HepG2 (cell line): ENCODE data around the gene IL3. TPM values are rescaled to one million over a fixed set of nuclear protein-coding genes. Genes with fewer than 3 reads are reported as not detected.

ENCODE experiments used
- ATAC-seq: fragments of 200-7000 bp; cut with Tn5 transposase; 3 replicates; pipeline ENCODE4 v1.9.1; 2020; ENCODE audit warnings: mild to moderate bottlenecking, moderate library complexity
- BruUV-seq: library from RNA; stranded (reverse); fragments of 400-500 nt; replicated peaks from 2 replicates; lab custom pipeline; 2021; lab: Mats Ljungman, UMichigan
- CTCF ChIA-PET: fragments of 300-600 bp; formaldehyde crosslinking; extraction: SDS; loops from one replicate; lab custom pipeline; 2021; ENCODE audit warnings: low total read pairs, inconsistent platforms, low intra/inter-chr PET ratio; lab: Yijun Ruan, JAX
- POLR2A ChIA-PET: fragments of 350-600 bp; sonication (Branson Sonifier 250); formaldehyde crosslinking; loops from one replicate; lab custom pipeline; 2020; ENCODE audit warnings: antibody characterized with exemption, inconsistent platforms; lab: Yijun Ruan, JAX
- DNase-seq: peaks from one replicate; pipeline ENCODE4 v3.0.0-alpha.2; 2015; ENCODE audit warnings: low spot score
- FAIRE-seq: peaks from 3 replicates; lab custom pipeline; 2011; peaks lifted over from hg19 to GRCh38; lab: Jason Lieb, UNC
- H2AFZ ChIP-seq: one replicate; pipeline ENCODE4 v1.6.1; 2011; ENCODE audit warnings: low read length, inconsistent platforms
- H3K27ac ChIP-seq: fragments of 300-600 bp; 3 replicates; pipeline ENCODE4 v1.8.0; 2011; ENCODE audit warnings: mixed run types, mild to moderate bottlenecking, mixed read lengths, low read length, inconsistent platforms; ENCODE audit not compliant: insufficient read depth; ENCODE audit errors: extremely low read length
- H3K27me3 ChIP-seq, 2 experiments: fragments of 200-600 bp in 1 of 2; 2 replicates in 1 of 2; 3 replicates in 1 of 2; pipeline versions ENCODE4 v1.6.0 to v1.8.0; 2011; ENCODE audit warnings: low read length in 2 of 2, mild to moderate bottlenecking in 2 of 2, moderate library complexity in 2 of 2, inconsistent platforms in 1 of 2; ENCODE audit not compliant: insufficient read depth in 2 of 2, control insufficient read depth in 1 of 2
- H3K36me3 ChIP-seq, 2 experiments: fragments of 200-600 bp in 1 of 2; replicated peaks in 1 of 2; 2 replicates in 1 of 2; 3 replicates in 1 of 2; pipeline versions ENCODE4 v1.5.1 to v1.8.0; 2011; ENCODE audit warnings: low read length in 2 of 2, inconsistent platforms in 1 of 2; ENCODE audit not compliant: insufficient read depth in 2 of 2, control insufficient read depth in 1 of 2
- H3K4me1 ChIP-seq: 2 replicates; pipeline ENCODE4 v1.5.1; 2012; ENCODE audit warnings: low read length, inconsistent platforms; ENCODE audit not compliant: insufficient read depth
- H3K4me2 ChIP-seq: 2 replicates; pipeline ENCODE4 v1.6.0; 2011; ENCODE audit warnings: low read depth, low read length, inconsistent platforms
- H3K4me3 ChIP-seq, 3 experiments: fragments of 200-600 bp in 1 of 3; sonication (generic), shearing (Covaris generic) in 1 of 3; replicated peaks in 1 of 3; 2 replicates each; pipeline ENCODE4 v1.5.1; 2011 to 2016; ENCODE audit warnings: low read length in 3 of 3, inconsistent platforms in 2 of 3, low read depth in 2 of 3, mild to moderate bottlenecking in 2 of 3, control low read depth in 1 of 3, mixed read lengths in 1 of 3; ENCODE audit not compliant: insufficient read depth in 1 of 3
- H3K79me2 ChIP-seq: one replicate; pipeline ENCODE4 v1.6.1; 2011; ENCODE audit warnings: low read length, inconsistent platforms; ENCODE audit not compliant: insufficient read depth
- H3K9ac ChIP-seq: 2 replicates; pipeline ENCODE4 v1.6.0; 2011; ENCODE audit warnings: mild to moderate bottlenecking, low read depth, low read length, inconsistent platforms; ENCODE audit not compliant: insufficient read depth
- H3K9me3 ChIP-seq: 2 replicates; pipeline ENCODE4 v1.5.1; 2012; ENCODE audit warnings: mild to moderate bottlenecking, low read length
- H4K20me1 ChIP-seq: 2 replicates; pipeline ENCODE4 v1.6.0; 2011; ENCODE audit warnings: inconsistent platforms, mild to moderate bottlenecking, low read length, moderate library complexity; ENCODE audit not compliant: insufficient read depth
- MAFF ChIP-seq: IDR thresholded peaks from 2 replicates; pipeline ENCODE4 v1.6.1; 2011; ENCODE audit warnings: low read depth, low read length, improper control_type of control experiment
- MAFK ChIP-seq, 2 experiments: IDR thresholded peaks in 1 of 2; conservative IDR thresholded peaks in 1 of 2; 2 replicates each; pipeline ENCODE4 v1.6.1; 2011; ENCODE audit warnings: improper control_type of control experiment in 2 of 2, low read length in 2 of 2
- NFKB2 ChIP-seq: sonication (generic); formaldehyde crosslinking; IDR thresholded peaks from 2 replicates; pipeline ENCODE4 v1.4.0; 2020; ENCODE audit warnings: missing genetic modification reagents, borderline replicate concordance
- TSC22D2 ChIP-seq: sonication (generic); formaldehyde crosslinking; IDR thresholded peaks from 2 replicates; pipeline ENCODE4 v1.5.1; 2020; ENCODE audit warnings: missing genetic modification reagents, mild to moderate bottlenecking, borderline replicate concordance
- ZNF850 ChIP-seq: sonication (generic); formaldehyde crosslinking; conservative IDR thresholded peaks from 2 replicates; pipeline ENCODE4 v1.9.0; 2021; ENCODE audit warnings: mild to moderate bottlenecking, missing genetic modification reagents
- WGBS: methylation state at CpG from one replicate; pipeline ENCODE4 v1.1.6; 2017; ENCODE audit warnings: low lambda C conversion rate; 5-methylcytosine and 5-hydroxymethylcytosine counted together
- in situ Hi-C: cut with HindIII; loops from 2 replicates; pipeline ENCODE4 v1.10.0; 2017; ENCODE audit warnings: low pct_unique_long_range_greater_than_20kb; ENCODE audit not compliant: extremely low pct_ligation_motif_present
- intact Hi-C: fragments of 100-400 bp; cut with micrococcal nuclease; formaldehyde crosslinking; loops from one replicate; pipeline ENCODE4 v1.10.0; 2022; ENCODE audit not compliant: unreplicated experiment
- polyA plus RNA-seq, 8 experiments: library from polyadenylated mRNA; depleted of rRNA in 3 of 8; stranded (reverse) in 7 of 8; unstranded in 1 of 8; fragments of >200 nt; fragmentation: Illumina TruSeq in 4 of 8; extraction: Trizol in 4 of 8; gene quantifications; 2 replicates each; pipeline versions ENCODE4 v1.2.1 to v1.2.3, GENCODE V29; 2011 to 2016; ENCODE audit warnings: low read depth in 4 of 8, missing spikeins in 1 of 8, mixed read lengths in 1 of 8; ENCODE audit not compliant: insufficient read depth in 1 of 8
- total RNA-seq, 5 experiments: library from RNA; depleted of rRNA; stranded (reverse); fragments of >200 nt; fragmentation: Illumina TruSeq; extraction: Trizol; gene quantifications; 2 replicates each; pipeline ENCODE4 v1.2.3, GENCODE V29; 2016; ENCODE audit warnings: low read depth in 1 of 5
- TF ChIP-seq, protein P1 (sequence below): sonication (generic); formaldehyde crosslinking; IDR thresholded peaks from 2 replicates; pipeline ENCODE4 v1.4.0; 2020; ENCODE audit warnings: mild to moderate bottlenecking, missing genetic modification reagents

Gene IL3
- total and polyA plus RNA-seq, 2 of the 13 experiments (the other 11 are each of a cell fraction or from before 2014, with no cell fraction given), result not detected

- Histone ChIP-seq H4K20me1 (no peaks in the 10 kb centered on the region), H3K9me3 (no peaks in the 10 kb centered on the region), H3K27ac (no peak overlapping the region), H3K79me2 (no peaks in the 10 kb centered on the region), H3K27me3 (peaks cover 0 to 16% of the 10 kb centered on the region in 2 experiments; a peak in 3 of 5 replicates), H2AFZ (no peak overlapping the region), H3K9ac (no peak overlapping the region), H3K4me1 (no peaks in the 10 kb centered on the region), H3K36me3 (no peaks in the 10 kb centered on the region), H3K4me2 (no peak overlapping the region), H3K4me3 (no peak overlapping the region)
- DNase-seq (no peak), FAIRE-seq (no peak), ATAC-seq (no peak)
- ChIA-PET POLR2A (no interaction called here), CTCF (no interaction called here)
- 21% methylated on average over 6 of the region's 6 CpGs for WGBS
- TF ChIP-seq, protein P1, sequence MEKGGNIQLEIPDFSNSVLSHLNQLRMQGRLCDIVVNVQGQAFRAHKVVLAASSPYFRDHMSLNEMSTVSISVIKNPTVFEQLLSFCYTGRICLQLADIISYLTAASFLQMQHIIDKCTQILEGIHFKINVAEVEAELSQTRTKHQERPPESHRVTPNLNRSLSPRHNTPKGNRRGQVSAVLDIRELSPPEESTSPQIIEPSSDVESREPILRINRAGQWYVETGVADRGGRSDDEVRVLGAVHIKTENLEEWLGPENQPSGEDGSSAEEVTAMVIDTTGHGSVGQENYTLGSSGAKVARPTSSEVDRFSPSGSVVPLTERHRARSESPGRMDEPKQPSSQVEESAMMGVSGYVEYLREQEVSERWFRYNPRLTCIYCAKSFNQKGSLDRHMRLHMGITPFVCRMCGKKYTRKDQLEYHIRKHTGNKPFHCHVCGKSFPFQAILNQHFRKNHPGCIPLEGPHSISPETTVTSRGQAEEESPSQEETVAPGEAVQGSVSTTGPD, result no peak
- TF ChIP-seq TSC22D2 (CRISPR knock-in tag) (no peak), NFKB2 (CRISPR knock-in tag) (no peak)
- in situ Hi-C loops, result loop anchor here (25.0 kb wide), 1 partner anchor 583 kb away; no protein-coding TSS in a partner anchor
- intact Hi-C loops, result no loop called here
- no TSS peak for BruUV-seq
These were observed 39.7 kb upstream of the IL3 start for GRCh38 chr5:132020568-132021339.

GRCh38 chr5:132021654-132022053, 38.8 kb upstream of the IL3 start:
- in situ Hi-C loops, result loop anchor here (25.0 kb wide), 1 partner anchor 584 kb away; no protein-coding TSS in a partner anchor
- intact Hi-C loops, result no loop called here
- FAIRE-seq (no peak), ATAC-seq (no peak), DNase-seq (no peak)
- no peak overlapping the region for H3K9ac ChIP-seq
- no peak overlapping the region for H3K4me2 ChIP-seq
- POLR2A ChIA-PET, result no interaction called here
- WGBS, result 0% methylated on average over 2 of the region's 2 CpGs
- H4K20me1 ChIP-seq, result no peaks in the 10 kb centered on the region
- H3K4me3 ChIP-seq, result no peak overlapping the region
- H3K36me3 ChIP-seq, result no peaks in the 10 kb centered on the region
- no peaks in the 10 kb centered on the region for H3K9me3 ChIP-seq
- no TSS peak for BruUV-seq
- peaks cover 0 to 16% of the 10 kb centered on the region in 2 experiments; a peak in 3 of 5 replicates for H3K27me3 ChIP-seq
- no peaks in the 10 kb centered on the region for H3K4me1 ChIP-seq
- H3K79me2 ChIP-seq, result no peaks in the 10 kb centered on the region
- no peak overlapping the region for H2AFZ ChIP-seq
- H3K27ac ChIP-seq, result no peak overlapping the region
- peak; percentile 66 to 94 for TF ChIP-seq MAFK (conservative IDR thresholded peaks at IDR 0.05 in 1 of 2, IDR thresholded peaks at IDR 0.05 in 1 of 2; ENCODE audit: low read length in 2 of 2)
- no peak for TF ChIP-seq ZNF850 (CRISPR knock-in tag)
- TF ChIP-seq MAFF, result peak; percentile 84
- TF ChIP-seq, all 625 proteins: peak for 2
- CTCF ChIA-PET, result no interaction called here
